IMR-90 (cell line): Measurements from ENCODE around the gene ASTN2. TPM values are rescaled to one million over a fixed set of nuclear protein-coding genes. Genes with fewer than 3 reads are reported as not detected.

ENCODE experiments used
- ATAC-seq: fragments of 200-7000 bp; cut with Tn5 transposase; 2 replicates; pipeline ENCODE4 v1.9.1; 2020; ENCODE audit warnings: low read depth, mild to moderate bottlenecking, moderate library complexity
- BruUV-seq: library from RNA; stranded (reverse); fragments of 400-500 nt; replicated peaks from 2 replicates; lab custom pipeline; 2021; lab: Mats Ljungman, UMichigan
- CTCF ChIA-PET: fragments of 300-600 bp; formaldehyde crosslinking; extraction: SDS; loops from one replicate; lab custom pipeline; 2021; ENCODE audit warnings: antibody characterized with exemption; lab: Yijun Ruan, JAX
- POLR2A ChIA-PET: fragments of 300-600 bp; sonication (Branson Sonifier 250); formaldehyde crosslinking; loops from one replicate; lab custom pipeline; 2022; ENCODE audit warnings: antibody characterized with exemption; ENCODE audit not compliant: unreplicated experiment; lab: Charles Lee
- DNase-seq: peaks from one replicate; pipeline ENCODE4 v3.0.0; 2013
- H2AFZ ChIP-seq: replicated peaks from 2 replicates; pipeline ENCODE3; 2013; ENCODE audit warnings: low read length, mild to moderate bottlenecking; ENCODE audit not compliant: poor library complexity
- H2AK5ac ChIP-seq: 2 replicates; pipeline ENCODE4 v1.6.1; 2013; ENCODE audit warnings: low read depth, low read length, inconsistent platforms
- H2AK9ac ChIP-seq: replicated peaks from 2 replicates; pipeline ENCODE3; 2013; ENCODE audit warnings: mild to moderate bottlenecking, low read depth, low read length, moderate library complexity; ENCODE audit not compliant: poor library complexity
- H2BK120ac ChIP-seq: 2 replicates; pipeline ENCODE4 v1.6.1; 2013; ENCODE audit warnings: low read depth, low read length, inconsistent platforms
- H2BK15ac ChIP-seq: 3 replicates; pipeline ENCODE4 v1.6.1; 2013; ENCODE audit warnings: low read depth, low read length, inconsistent platforms
- H2BK20ac ChIP-seq: 2 replicates; pipeline ENCODE4 v1.6.1; 2013; ENCODE audit warnings: low read depth, mild to moderate bottlenecking, inconsistent platforms, low read length, moderate library complexity
- H2BK5ac ChIP-seq: 2 replicates; pipeline ENCODE4 v1.6.1; 2013; ENCODE audit warnings: mild to moderate bottlenecking, low read depth, low read length, inconsistent platforms; ENCODE audit not compliant: poor library complexity, severe bottlenecking
- H3K14ac ChIP-seq: replicated peaks from 2 replicates; pipeline ENCODE4 v1.6.1; 2013; ENCODE audit warnings: low read depth, low read length, inconsistent platforms
- H3K18ac ChIP-seq: 2 replicates; pipeline ENCODE4 v1.6.1; 2013; ENCODE audit warnings: low read depth, low read length, control low read depth
- H3K23ac ChIP-seq: 2 replicates; pipeline ENCODE4 v1.6.1; 2013; ENCODE audit warnings: low read depth, low read length, inconsistent platforms
- H3K27ac ChIP-seq: 2 replicates; pipeline ENCODE4 v1.5.1; 2013; ENCODE audit warnings: mild to moderate bottlenecking, control low read depth, low read length; ENCODE audit not compliant: insufficient read depth
- H3K27me3 ChIP-seq: 2 replicates; pipeline ENCODE4 v1.6.1; 2013; ENCODE audit warnings: low read length; ENCODE audit not compliant: control insufficient read depth, insufficient read depth
- H3K36me3 ChIP-seq: 2 replicates; pipeline ENCODE4 v1.6.1; 2013; ENCODE audit warnings: low read length, mixed read lengths; ENCODE audit not compliant: control insufficient read depth, insufficient read depth
- H3K4ac ChIP-seq: 2 replicates; pipeline ENCODE4 v1.6.1; 2013; ENCODE audit warnings: low read depth, low read length, inconsistent platforms
- H3K4me1 ChIP-seq: 2 replicates; pipeline ENCODE4 v1.6.1; 2013; ENCODE audit warnings: low read length, mixed read lengths; ENCODE audit not compliant: control insufficient read depth, insufficient read depth
- H3K4me2 ChIP-seq: 2 replicates; pipeline ENCODE4 v1.6.1; 2013; ENCODE audit warnings: low read depth, mild to moderate bottlenecking, control low read depth, low read length, moderate library complexity
- H3K4me3 ChIP-seq: 2 replicates; pipeline ENCODE4 v1.5.1; 2013; ENCODE audit warnings: low read depth, mild to moderate bottlenecking, control low read depth, low read length, moderate library complexity; ENCODE audit not compliant: insufficient read depth
- H3K56ac ChIP-seq: 2 replicates; pipeline ENCODE4 v1.6.1; 2013; ENCODE audit warnings: low read length, inconsistent platforms; ENCODE audit not compliant: insufficient read depth; ENCODE audit errors: extremely low read depth
- H3K79me1 ChIP-seq, 2 experiments: 2 replicates each; pipeline ENCODE4 v1.6.1; 2013; ENCODE audit warnings: low read length in 2 of 2, inconsistent platforms in 1 of 2, low read depth in 1 of 2
- H3K9ac ChIP-seq: 2 replicates; pipeline ENCODE4 v1.6.1; 2013; ENCODE audit warnings: low read depth, low read length, control low read depth
- H3K9me1 ChIP-seq: 2 replicates; pipeline ENCODE4 v1.6.1; 2013; ENCODE audit warnings: low read length, inconsistent platforms; ENCODE audit not compliant: insufficient read depth
- H3K9me3 ChIP-seq: 2 replicates; pipeline ENCODE4 v1.6.1; 2013; ENCODE audit warnings: low read length; ENCODE audit not compliant: control insufficient read depth, insufficient read depth
- H4K20me1 ChIP-seq: 2 replicates; pipeline ENCODE4 v1.6.1; 2013; ENCODE audit warnings: low read length, inconsistent platforms; ENCODE audit not compliant: insufficient read depth
- H4K5ac ChIP-seq: 2 replicates; pipeline ENCODE4 v1.6.1; 2013; ENCODE audit warnings: mild to moderate bottlenecking, low read depth, low read length, control low read depth
- H4K8ac ChIP-seq, 2 experiments: 2 replicates each; pipeline ENCODE4 v1.6.1; 2013; ENCODE audit warnings: low read depth in 2 of 2, low read length in 2 of 2, control low read depth in 1 of 2, inconsistent platforms in 1 of 2
- H4K91ac ChIP-seq: 2 replicates; pipeline ENCODE4 v1.6.1; 2013; ENCODE audit warnings: low read depth, low read length, inconsistent platforms; ENCODE audit not compliant: insufficient read depth
- CEBPB ChIP-seq: IDR thresholded peaks from 2 replicates; pipeline ENCODE4 v1.6.1; 2012; ENCODE audit warnings: low read depth, low read length, improper control_type of control experiment
- CTCF ChIP-seq: conservative IDR thresholded peaks from 2 replicates; pipeline ENCODE4 v1.5.1; 2012; ENCODE audit warnings: mild to moderate bottlenecking, low read depth, low read length, improper control_type of control experiment
- MAFK ChIP-seq: IDR thresholded peaks from 2 replicates; pipeline ENCODE4 v1.6.1; 2012; ENCODE audit warnings: low read depth, low read length, improper control_type of control experiment
- MAZ ChIP-seq: IDR thresholded peaks from 2 replicates; pipeline ENCODE4 v1.6.1; 2012; ENCODE audit warnings: low read depth, mild to moderate bottlenecking, low read length, improper control_type of control experiment, moderate library complexity, borderline replicate concordance
- MXI1 ChIP-seq: IDR thresholded peaks from 2 replicates; pipeline ENCODE4 v1.6.1; 2012; ENCODE audit warnings: low read depth, mild to moderate bottlenecking, low read length, moderate library complexity, borderline replicate concordance
- NFE2L2 ChIP-seq: fragments of 150-350 bp; IDR thresholded peaks from 2 replicates; pipeline ENCODE4 v1.6.1; 2016; ENCODE audit warnings: low read depth, mild to moderate bottlenecking, low read length
- POLR2A ChIP-seq: IDR thresholded peaks from 2 replicates; pipeline ENCODE4 v1.6.1; 2012; ENCODE audit warnings: mild to moderate bottlenecking, low read depth, low read length
- RCOR1 ChIP-seq: IDR thresholded peaks from 2 replicates; pipeline ENCODE4 v1.6.1; 2012; ENCODE audit warnings: mild to moderate bottlenecking, low read length, improper control_type of control experiment; ENCODE audit not compliant: insufficient replicate concordance
- RFX5 ChIP-seq: IDR thresholded peaks from 2 replicates; pipeline ENCODE4 v1.8.0; 2012; ENCODE audit warnings: low read depth, mild to moderate bottlenecking, low read length, moderate library complexity
- SMC3 ChIP-seq: fragments of 150-350 bp; IDR thresholded peaks from 2 replicates; pipeline ENCODE4 v1.6.1; 2016; ENCODE audit warnings: low read depth, mild to moderate bottlenecking, antibody characterized with exemption, low read length, moderate library complexity
- USF2 ChIP-seq: fragments of 150-350 bp; IDR thresholded peaks from 2 replicates; pipeline ENCODE4 v1.6.1; 2017; ENCODE audit warnings: mild to moderate bottlenecking, antibody characterized with exemption, low read length, low read depth
- WGBS, 2 experiments: methylation state at CpG; one replicate each; pipeline versions ENCODE4 v1.1.5 to v1.1.7; 2013; ENCODE audit warnings: missing lambda C conversion rate in 2 of 2; ENCODE audit not compliant: insufficient read length in 1 of 2; ENCODE audit errors: extremely low coverage in 2 of 2; 5-methylcytosine and 5-hydroxymethylcytosine counted together
- dilution Hi-C: fragments of 300-500 bp; cut with HindIII; formaldehyde crosslinking; loops from one replicate; pipeline ENCODE4 v1.14.3; 2018; ENCODE audit warnings: low sequenced_read_pairs; ENCODE audit not compliant: unreplicated experiment
- in situ Hi-C: fragments of 300-500 bp; cut with MboI; formaldehyde crosslinking; loops from 3 replicates; pipeline ENCODE4 v1.14.3; 2019; ENCODE audit warnings: low sequenced_read_pairs, inconsistent platforms, mixed read lengths
- intact Hi-C: fragments of 100-400 bp; cut with micrococcal nuclease; formaldehyde crosslinking; loops from 2 replicates; pipeline ENCODE4 v1.10.0; 2022
- polyA plus RNA-seq, 3 experiments: library from polyadenylated mRNA; depleted of rRNA; stranded (reverse); fragments of >200 nt; gene quantifications; 2 replicates each; pipeline ENCODE4 v1.2.3, GENCODE V29; 2012; ENCODE audit warnings: low replicate concordance in 1 of 3
- total RNA-seq: library from RNA; depleted of rRNA; stranded (reverse); fragments of >200 nt; gene quantifications from 2 replicates; pipeline ENCODE4 v1.2.3, GENCODE V29; 2012

ASTN2 gene
- total and polyA plus RNA-seq, 2 of the 4 experiments (the other 2 are of a cell fraction): 3.8 to 6.8 TPM

- H4K91ac ChIP-seq: no peak overlapping the region
- no peak overlapping the region for H2BK15ac ChIP-seq
- H3K4me3 ChIP-seq: no peak overlapping the region
- H3K27me3 ChIP-seq: no peaks in the 10 kb centered on the region
- CTCF ChIA-PET: no interaction called here
- no peak overlapping the region for H2AFZ ChIP-seq
- H2BK20ac ChIP-seq: no peak overlapping the region
- no peak overlapping the region for H4K8ac ChIP-seq
- H3K9ac ChIP-seq: no peak overlapping the region
- no peak overlapping the region for H3K18ac ChIP-seq
- ATAC-seq (no peak), DNase-seq (no peak)
- WGBS, 2 experiments: no CpG with 5 or more reads among the region's 1 CpG
- POLR2A ChIA-PET: no interaction called here
- BruUV-seq: no TSS peak
- no peak overlapping the region for H3K56ac ChIP-seq
- peaks cover 5% of the 10 kb centered on the region for H3K9me3 ChIP-seq
- dilution Hi-C loops: no loop called here
- H3K9me1 ChIP-seq: no peaks in the 10 kb centered on the region
- H2AK9ac ChIP-seq: no peak overlapping the region
- H3K4me1 ChIP-seq: no peaks in the 10 kb centered on the region
- H3K36me3 ChIP-seq: no peaks in the 10 kb centered on the region
- H3K14ac ChIP-seq: no peak overlapping the region
- H4K20me1 ChIP-seq: no peaks in the 10 kb centered on the region
- no peaks in the 10 kb centered on the region for H3K79me1 ChIP-seq
- H3K27ac ChIP-seq: no peak overlapping the region
- H3K4ac ChIP-seq: no peak overlapping the region
- H2BK5ac ChIP-seq: no peak overlapping the region
- in situ Hi-C loops: no loop called here
- H3K4me2 ChIP-seq: no peak overlapping the region
- no peak overlapping the region for H4K5ac ChIP-seq
- intact Hi-C loops: no loop called here
- H2AK5ac ChIP-seq: no peak overlapping the region
- H3K23ac ChIP-seq: no peak overlapping the region
- H2BK120ac ChIP-seq: no peak overlapping the region
- TF ChIP-seq NFE2L2 (no peak), RCOR1 (no peak), MXI1 (no peak), RFX5 (no peak), MAZ (no peak), POLR2A (no peak), MAFK (no peak), CTCF (no peak), SMC3 (no peak), USF2 (no peak), CEBPB (no peak)
Measured at GRCh38 chr9:117375956-117376355, 38.9 kb downstream of the ASTN2 start.
